ENCODE results near the gene PTPA. TPM values are rescaled to one million over a fixed set of nuclear protein-coding genes. Genes with fewer than 3 reads are reported as not detected.

PTPA gene
- total RNA-seq, 1 donor from 2014 or later = 143 TPM

GRCh38 chr9:129097671-129098306 lies 13.4 kb upstream of the PTPA start:
- no peak overlapping the region for H3K4me3 Mint-ChIP-seq (ENCODE audit: unreplicated experiment)
- DNase-seq (ENCODE audit: low spot score) = no peak
- peaks cover 12% of the 10 kb centered on the region for H3K36me3 Mint-ChIP-seq (ENCODE audit: low read depth)
- no peaks in the 10 kb centered on the region for H3K9me3 Mint-ChIP-seq (ENCODE audit: low read depth)
- H3K27ac Mint-ChIP-seq (ENCODE audit: unreplicated experiment) = no peak overlapping the region
- H3K27me3 Mint-ChIP-seq (ENCODE audit: low read depth) = no peaks in the 10 kb centered on the region
- H3K4me1 Mint-ChIP-seq (ENCODE audit: low read depth) = no peaks in the 10 kb centered on the region
- no peak for TF ChIP-seq CTCF (IDR thresholded peaks at IDR 0.05)

GRCh38 chr9:129098328-129098727 lies 12.9 kb upstream of the PTPA start:
- Mint-ChIP-seq H3K4me3 (ENCODE audit: unreplicated experiment) (no peak overlapping the region), H3K9me3 (ENCODE audit: low read depth) (no peaks in the 10 kb centered on the region), H3K27ac (ENCODE audit: unreplicated experiment) (no peak overlapping the region), H3K36me3 (ENCODE audit: low read depth) (peaks cover 12% of the 10 kb centered on the region), H3K27me3 (ENCODE audit: low read depth) (no peaks in the 10 kb centered on the region), H3K4me1 (ENCODE audit: low read depth) (no peaks in the 10 kb centered on the region)
- DNase-seq (ENCODE audit: low spot score) = no peak
- TF ChIP-seq CTCF (IDR thresholded peaks at IDR 0.05) = no peak

GRCh38 chr9:129100383-129101169 lies 10.6 kb upstream of the PTPA start:
- no peaks in the 10 kb centered on the region for H3K27me3 Mint-ChIP-seq (ENCODE audit: low read depth)
- no peaks in the 10 kb centered on the region for H3K9me3 Mint-ChIP-seq (ENCODE audit: low read depth)
- no peak for TF ChIP-seq CTCF (IDR thresholded peaks at IDR 0.05)
- peaks cover 14% of the 10 kb centered on the region for H3K36me3 Mint-ChIP-seq (ENCODE audit: low read depth)
- H3K4me3 Mint-ChIP-seq (ENCODE audit: unreplicated experiment) = no peak overlapping the region
- no peak overlapping the region for H3K27ac Mint-ChIP-seq (ENCODE audit: unreplicated experiment)
- no peaks in the 10 kb centered on the region for H3K4me1 Mint-ChIP-seq (ENCODE audit: low read depth)
- no peak for DNase-seq (ENCODE audit: low spot score)

- Mint-ChIP-seq H3K27ac (ENCODE audit: unreplicated experiment) (no peak overlapping the region), H3K27me3 (ENCODE audit: low read depth) (no peaks in the 10 kb centered on the region), H3K4me1 (ENCODE audit: low read depth) (no peaks in the 10 kb centered on the region), H3K4me3 (ENCODE audit: unreplicated experiment) (no peak overlapping the region), H3K9me3 (ENCODE audit: low read depth) (no peaks in the 10 kb centered on the region), H3K36me3 (ENCODE audit: low read depth) (peaks cover 10% of the 10 kb centered on the region)
- DNase-seq (ENCODE audit: low spot score) = no peak
- no peak for TF ChIP-seq CTCF (IDR thresholded peaks at IDR 0.05)
Observed at GRCh38 chr9:129101279-129101678, 9.9 kb upstream of the PTPA start.

GRCh38 chr9:129102095-129102525 lies 9.1 kb upstream of the PTPA start:
- Mint-ChIP-seq H3K4me3 (ENCODE audit: unreplicated experiment) (no peak overlapping the region), H3K27me3 (ENCODE audit: low read depth) (no peaks in the 10 kb centered on the region), H3K9me3 (ENCODE audit: low read depth) (no peaks in the 10 kb centered on the region), H3K36me3 (ENCODE audit: low read depth) (peaks cover 13% of the 10 kb centered on the region), H3K27ac (ENCODE audit: unreplicated experiment) (no peak overlapping the region), H3K4me1 (ENCODE audit: low read depth) (no peaks in the 10 kb centered on the region)
- no peak for TF ChIP-seq CTCF (IDR thresholded peaks at IDR 0.05)
- DNase-seq (ENCODE audit: low spot score) = no peak

Measured in chondrocyte (in vitro differentiated cells).